HepG2 (cell line): ENCODE measurements around the gene ANKRD27. TPM values are rescaled to one million over a fixed set of nuclear protein-coding genes. Genes with fewer than 3 reads are reported as not detected.
A peak's percentile ranks its signal among the peaks of the same experiment; 100 is the strongest.

ENCODE experiments used
- HOXD1 ChIP-seq: sonication (generic); formaldehyde crosslinking; IDR thresholded peaks from 2 replicates; pipeline ENCODE4 v1.5.0; 2020; ENCODE audit warnings: missing genetic modification reagents
- JUNB ChIP-seq: sonication (generic); formaldehyde crosslinking; IDR thresholded peaks from 2 replicates; pipeline ENCODE4 v1.8.0; 2022; ENCODE audit warnings: missing genetic modification reagents, mild to moderate bottlenecking, borderline replicate concordance
- MAFG ChIP-seq: sonication (generic); formaldehyde crosslinking; IDR thresholded peaks from 2 replicates; pipeline ENCODE4 v1.5.1; 2020; ENCODE audit warnings: mild to moderate bottlenecking, missing genetic modification reagents
- NR2F6 ChIP-seq, 2 experiments: IDR thresholded peaks; 2 replicates each; pipeline ENCODE4 v1.6.1; 2016; ENCODE audit warnings: antibody characterized with exemption in 1 of 2, mild to moderate bottlenecking in 1 of 2
- SATB2 ChIP-seq: sonication (generic); formaldehyde crosslinking; IDR thresholded peaks from 2 replicates; pipeline ENCODE4 v1.5.0; 2020; ENCODE audit warnings: missing genetic modification reagents
- ZBTB20 ChIP-seq: sonication (generic); formaldehyde crosslinking; IDR thresholded peaks from 2 replicates; pipeline ENCODE4 v1.8.1; 2023; ENCODE audit warnings: missing genetic modification reagents, low read depth, mild to moderate bottlenecking, borderline replicate concordance
- ZMYM4 ChIP-seq: sonication (generic); formaldehyde crosslinking; IDR thresholded peaks from 2 replicates; pipeline ENCODE4 v1.8.1; 2023; ENCODE audit warnings: mild to moderate bottlenecking, missing genetic modification reagents
- ZNF350 ChIP-seq: sonication (generic); formaldehyde crosslinking; IDR thresholded peaks from 2 replicates; pipeline ENCODE4 v1.4.0; 2020; ENCODE audit warnings: mild to moderate bottlenecking, low read depth, missing genetic modification reagents, borderline replicate concordance
- polyA plus RNA-seq, 8 experiments: library from polyadenylated mRNA; depleted of rRNA in 3 of 8; stranded (reverse) in 7 of 8; unstranded in 1 of 8; fragments of >200 nt; fragmentation: Illumina TruSeq in 4 of 8; extraction: Trizol in 4 of 8; gene quantifications; 2 replicates each; pipeline versions ENCODE4 v1.2.1 to v1.2.3, GENCODE V29; 2011 to 2016; ENCODE audit warnings: low read depth in 4 of 8, missing spikeins in 1 of 8, mixed read lengths in 1 of 8; ENCODE audit not compliant: insufficient read depth in 1 of 8
- total RNA-seq, 5 experiments: library from RNA; depleted of rRNA; stranded (reverse); fragments of >200 nt; fragmentation: Illumina TruSeq; extraction: Trizol; gene quantifications; 2 replicates each; pipeline ENCODE4 v1.2.3, GENCODE V29; 2016; ENCODE audit warnings: low read depth in 1 of 5
- TF ChIP-seq, protein P1 (sequence below): sonication (generic); formaldehyde crosslinking; IDR thresholded peaks from 2 replicates; pipeline ENCODE4 v1.4.0; 2020; ENCODE audit warnings: missing genetic modification reagents, low read depth, mild to moderate bottlenecking, borderline replicate concordance
- TF ChIP-seq, protein P2 (sequence below): sonication (generic); formaldehyde crosslinking; IDR thresholded peaks from 2 replicates; pipeline ENCODE4 v1.4.0; 2020; ENCODE audit warnings: missing genetic modification reagents, borderline replicate concordance
- TF ChIP-seq, protein P3 (sequence below): sonication (generic); formaldehyde crosslinking; IDR thresholded peaks from 2 replicates; pipeline ENCODE4 v1.8.0; 2022; ENCODE audit warnings: mild to moderate bottlenecking, missing genetic modification reagents
- TF ChIP-seq, protein P4 (sequence below): sonication (generic); formaldehyde crosslinking; IDR thresholded peaks from 2 replicates; pipeline ENCODE4 v1.5.0; 2020; ENCODE audit warnings: mild to moderate bottlenecking, missing genetic modification reagents, borderline replicate concordance
- TF ChIP-seq, protein P5 (sequence below): sonication (generic); formaldehyde crosslinking; IDR thresholded peaks from 2 replicates; pipeline ENCODE4 v1.8.1; 2023; ENCODE audit warnings: mild to moderate bottlenecking, missing genetic modification reagents
- TF ChIP-seq, protein P6 (sequence below): sonication (generic); formaldehyde crosslinking; IDR thresholded peaks from 2 replicates; pipeline ENCODE4 v1.8.0; 2022; ENCODE audit warnings: mild to moderate bottlenecking, missing genetic modification reagents, borderline replicate concordance

ANKRD27 gene
- total and polyA plus RNA-seq, 2 of the 13 experiments (the other 11 are each of a cell fraction or from before 2014, with no cell fraction given), result 22.2 to 23.7 TPM

DNA sequence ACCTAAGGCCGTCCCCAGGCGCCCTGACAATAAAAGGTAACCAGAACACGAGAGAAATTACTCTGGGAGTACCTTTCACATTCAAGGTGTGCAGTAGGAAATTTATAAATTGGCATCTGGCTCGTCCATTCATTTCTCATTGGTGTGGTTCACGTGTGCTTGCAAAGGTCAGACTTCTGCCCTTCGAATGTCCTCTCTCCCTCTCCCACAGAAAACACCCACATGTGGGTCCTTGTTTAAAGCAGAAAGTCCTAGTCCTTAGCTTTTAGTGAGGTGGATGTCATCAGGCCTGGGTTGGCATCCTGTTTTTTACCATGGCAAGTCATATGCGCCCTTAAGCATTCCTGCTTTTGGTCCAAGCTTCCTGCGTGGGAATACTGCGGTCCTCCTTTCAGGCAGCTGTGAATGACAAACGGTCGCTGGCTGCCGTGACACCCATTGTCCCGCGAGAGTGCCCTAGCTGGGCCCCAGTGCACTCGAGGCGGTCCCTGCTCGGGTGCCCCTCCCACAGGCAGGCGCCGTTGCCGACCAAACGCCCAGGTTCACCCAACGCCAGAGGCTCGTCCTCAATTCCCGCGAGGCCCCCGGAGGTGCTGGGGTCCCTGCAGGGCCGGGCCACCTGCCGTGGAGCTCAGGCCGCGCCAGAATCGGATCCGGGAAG lies 16.4 kb upstream of the ANKRD27 start, which contains the start of gene NUDT19 (continued):
- TF ChIP-seq, protein P1, sequence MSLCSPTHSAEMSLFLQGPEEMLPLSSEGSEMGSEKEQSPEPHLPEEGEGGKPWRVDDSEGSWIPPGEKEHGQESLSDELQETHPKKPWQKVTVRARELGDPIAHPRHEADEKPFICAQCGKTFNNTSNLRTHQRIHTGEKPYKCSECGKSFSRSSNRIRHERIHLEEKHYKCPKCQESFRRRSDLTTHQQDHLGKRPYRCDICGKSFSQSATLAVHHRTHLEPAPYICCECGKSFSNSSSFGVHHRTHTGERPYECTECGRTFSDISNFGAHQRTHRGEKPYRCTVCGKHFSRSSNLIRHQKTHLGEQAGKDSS (CRISPR knock-in tag), result no peak
- TF ChIP-seq JUNB, result no peak
- TF ChIP-seq NR2F6 (IDR thresholded peaks at IDR 0.05), result peak; percentile 45; the same call in 1 of the 2 replicates
- TF ChIP-seq NR2F6 (CRISPR knock-in tag; IDR thresholded peaks at IDR 0.05), result peak; percentile 44; the same call in 1 of the 2 replicates
- peak; percentile 58 for TF ChIP-seq ZMYM4
- TF ChIP-seq, protein P2, sequence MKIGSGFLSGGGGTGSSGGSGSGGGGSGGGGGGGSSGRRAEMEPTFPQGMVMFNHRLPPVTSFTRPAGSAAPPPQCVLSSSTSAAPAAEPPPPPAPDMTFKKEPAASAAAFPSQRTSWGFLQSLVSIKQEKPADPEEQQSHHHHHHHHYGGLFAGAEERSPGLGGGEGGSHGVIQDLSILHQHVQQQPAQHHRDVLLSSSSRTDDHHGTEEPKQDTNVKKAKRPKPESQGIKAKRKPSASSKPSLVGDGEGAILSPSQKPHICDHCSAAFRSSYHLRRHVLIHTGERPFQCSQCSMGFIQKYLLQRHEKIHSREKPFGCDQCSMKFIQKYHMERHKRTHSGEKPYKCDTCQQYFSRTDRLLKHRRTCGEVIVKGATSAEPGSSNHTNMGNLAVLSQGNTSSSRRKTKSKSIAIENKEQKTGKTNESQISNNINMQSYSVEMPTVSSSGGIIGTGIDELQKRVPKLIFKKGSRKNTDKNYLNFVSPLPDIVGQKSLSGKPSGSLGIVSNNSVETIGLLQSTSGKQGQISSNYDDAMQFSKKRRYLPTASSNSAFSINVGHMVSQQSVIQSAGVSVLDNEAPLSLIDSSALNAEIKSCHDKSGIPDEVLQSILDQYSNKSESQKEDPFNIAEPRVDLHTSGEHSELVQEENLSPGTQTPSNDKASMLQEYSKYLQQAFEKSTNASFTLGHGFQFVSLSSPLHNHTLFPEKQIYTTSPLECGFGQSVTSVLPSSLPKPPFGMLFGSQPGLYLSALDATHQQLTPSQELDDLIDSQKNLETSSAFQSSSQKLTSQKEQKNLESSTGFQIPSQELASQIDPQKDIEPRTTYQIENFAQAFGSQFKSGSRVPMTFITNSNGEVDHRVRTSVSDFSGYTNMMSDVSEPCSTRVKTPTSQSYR, result no peak
- no peak; the same call in 1 of the 2 replicates for TF ChIP-seq SATB2 (CRISPR knock-in tag)
- TF ChIP-seq, protein P3, sequence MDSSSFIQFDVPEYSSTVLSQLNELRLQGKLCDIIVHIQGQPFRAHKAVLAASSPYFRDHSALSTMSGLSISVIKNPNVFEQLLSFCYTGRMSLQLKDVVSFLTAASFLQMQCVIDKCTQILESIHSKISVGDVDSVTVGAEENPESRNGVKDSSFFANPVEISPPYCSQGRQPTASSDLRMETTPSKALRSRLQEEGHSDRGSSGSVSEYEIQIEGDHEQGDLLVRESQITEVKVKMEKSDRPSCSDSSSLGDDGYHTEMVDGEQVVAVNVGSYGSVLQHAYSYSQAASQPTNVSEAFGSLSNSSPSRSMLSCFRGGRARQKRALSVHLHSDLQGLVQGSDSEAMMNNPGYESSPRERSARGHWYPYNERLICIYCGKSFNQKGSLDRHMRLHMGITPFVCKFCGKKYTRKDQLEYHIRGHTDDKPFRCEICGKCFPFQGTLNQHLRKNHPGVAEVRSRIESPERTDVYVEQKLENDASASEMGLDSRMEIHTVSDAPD (CRISPR knock-in tag), result peak; percentile 54; the same call in 1 of the 2 replicates
- no peak for TF ChIP-seq ZBTB20 (CRISPR knock-in tag)
- TF ChIP-seq, protein P4, sequence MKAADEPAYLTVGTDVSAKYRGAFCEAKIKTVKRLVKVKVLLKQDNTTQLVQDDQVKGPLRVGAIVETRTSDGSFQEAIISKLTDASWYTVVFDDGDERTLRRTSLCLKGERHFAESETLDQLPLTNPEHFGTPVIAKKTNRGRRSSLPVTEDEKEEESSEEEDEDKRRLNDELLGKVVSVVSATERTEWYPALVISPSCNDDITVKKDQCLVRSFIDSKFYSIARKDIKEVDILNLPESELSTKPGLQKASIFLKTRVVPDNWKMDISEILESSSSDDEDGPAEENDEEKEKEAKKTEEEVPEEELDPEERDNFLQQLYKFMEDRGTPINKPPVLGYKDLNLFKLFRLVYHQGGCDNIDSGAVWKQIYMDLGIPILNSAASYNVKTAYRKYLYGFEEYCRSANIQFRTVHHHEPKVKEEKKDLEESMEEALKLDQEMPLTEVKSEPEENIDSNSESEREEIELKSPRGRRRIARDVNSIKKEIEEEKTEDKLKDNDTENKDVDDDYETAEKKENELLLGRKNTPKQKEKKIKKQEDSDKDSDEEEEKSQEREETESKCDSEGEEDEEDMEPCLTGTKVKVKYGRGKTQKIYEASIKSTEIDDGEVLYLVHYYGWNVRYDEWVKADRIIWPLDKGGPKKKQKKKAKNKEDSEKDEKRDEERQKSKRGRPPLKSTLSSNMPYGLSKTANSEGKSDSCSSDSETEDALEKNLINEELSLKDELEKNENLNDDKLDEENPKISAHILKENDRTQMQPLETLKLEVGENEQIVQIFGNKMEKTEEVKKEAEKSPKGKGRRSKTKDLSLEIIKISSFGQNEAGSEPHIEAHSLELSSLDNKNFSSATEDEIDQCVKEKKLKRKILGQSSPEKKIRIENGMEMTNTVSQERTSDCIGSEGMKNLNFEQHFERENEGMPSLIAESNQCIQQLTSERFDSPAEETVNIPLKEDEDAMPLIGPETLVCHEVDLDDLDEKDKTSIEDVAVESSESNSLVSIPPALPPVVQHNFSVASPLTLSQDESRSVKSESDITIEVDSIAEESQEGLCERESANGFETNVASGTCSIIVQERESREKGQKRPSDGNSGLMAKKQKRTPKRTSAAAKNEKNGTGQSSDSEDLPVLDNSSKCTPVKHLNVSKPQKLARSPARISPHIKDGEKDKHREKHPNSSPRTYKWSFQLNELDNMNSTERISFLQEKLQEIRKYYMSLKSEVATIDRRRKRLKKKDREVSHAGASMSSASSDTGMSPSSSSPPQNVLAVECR (CRISPR knock-in tag), result peak; percentile 52
- TF ChIP-seq ZNF350 (CRISPR knock-in tag), result peak; percentile 24; the same call in 1 of the 2 replicates
- TF ChIP-seq HOXD1, result no peak
- TF ChIP-seq MAFG, result no peak
- TF ChIP-seq, protein P5, sequence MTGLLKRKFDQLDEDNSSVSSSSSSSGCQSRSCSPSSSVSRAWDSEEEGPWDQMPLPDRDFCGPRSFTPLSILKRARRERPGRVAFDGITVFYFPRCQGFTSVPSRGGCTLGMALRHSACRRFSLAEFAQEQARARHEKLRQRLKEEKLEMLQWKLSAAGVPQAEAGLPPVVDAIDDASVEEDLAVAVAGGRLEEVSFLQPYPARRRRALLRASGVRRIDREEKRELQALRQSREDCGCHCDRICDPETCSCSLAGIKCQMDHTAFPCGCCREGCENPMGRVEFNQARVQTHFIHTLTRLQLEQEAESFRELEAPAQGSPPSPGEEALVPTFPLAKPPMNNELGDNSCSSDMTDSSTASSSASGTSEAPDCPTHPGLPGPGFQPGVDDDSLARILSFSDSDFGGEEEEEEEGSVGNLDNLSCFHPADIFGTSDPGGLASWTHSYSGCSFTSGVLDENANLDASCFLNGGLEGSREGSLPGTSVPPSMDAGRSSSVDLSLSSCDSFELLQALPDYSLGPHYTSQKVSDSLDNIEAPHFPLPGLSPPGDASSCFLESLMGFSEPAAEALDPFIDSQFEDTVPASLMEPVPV, result peak; percentile 56; the same call in 1 of the 2 replicates
- TF ChIP-seq, protein P6, sequence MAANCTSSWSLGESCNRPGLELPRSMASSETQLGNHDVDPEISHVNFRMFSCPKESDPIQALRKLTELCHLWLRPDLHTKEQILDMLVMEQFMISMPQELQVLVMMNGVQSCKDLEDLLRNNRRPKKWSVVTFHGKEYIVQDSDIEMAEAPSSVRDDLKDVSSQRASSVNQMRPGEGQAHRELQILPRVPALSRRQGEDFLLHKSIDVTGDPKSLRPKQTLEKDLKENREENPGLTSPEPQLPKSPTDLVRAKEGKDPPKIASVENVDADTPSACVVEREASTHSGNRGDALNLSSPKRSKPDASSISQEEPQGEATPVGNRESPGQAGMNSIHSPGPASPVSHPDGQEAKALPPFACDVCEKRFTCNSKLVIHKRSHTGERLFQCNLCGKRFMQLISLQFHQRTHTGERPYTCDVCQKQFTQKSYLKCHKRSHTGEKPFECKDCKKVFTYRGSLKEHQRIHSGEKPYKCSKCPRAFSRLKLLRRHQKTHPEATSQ (CRISPR knock-in tag), result no peak
